Measurements from ENCODE around the gene GSG1.

DNA sequence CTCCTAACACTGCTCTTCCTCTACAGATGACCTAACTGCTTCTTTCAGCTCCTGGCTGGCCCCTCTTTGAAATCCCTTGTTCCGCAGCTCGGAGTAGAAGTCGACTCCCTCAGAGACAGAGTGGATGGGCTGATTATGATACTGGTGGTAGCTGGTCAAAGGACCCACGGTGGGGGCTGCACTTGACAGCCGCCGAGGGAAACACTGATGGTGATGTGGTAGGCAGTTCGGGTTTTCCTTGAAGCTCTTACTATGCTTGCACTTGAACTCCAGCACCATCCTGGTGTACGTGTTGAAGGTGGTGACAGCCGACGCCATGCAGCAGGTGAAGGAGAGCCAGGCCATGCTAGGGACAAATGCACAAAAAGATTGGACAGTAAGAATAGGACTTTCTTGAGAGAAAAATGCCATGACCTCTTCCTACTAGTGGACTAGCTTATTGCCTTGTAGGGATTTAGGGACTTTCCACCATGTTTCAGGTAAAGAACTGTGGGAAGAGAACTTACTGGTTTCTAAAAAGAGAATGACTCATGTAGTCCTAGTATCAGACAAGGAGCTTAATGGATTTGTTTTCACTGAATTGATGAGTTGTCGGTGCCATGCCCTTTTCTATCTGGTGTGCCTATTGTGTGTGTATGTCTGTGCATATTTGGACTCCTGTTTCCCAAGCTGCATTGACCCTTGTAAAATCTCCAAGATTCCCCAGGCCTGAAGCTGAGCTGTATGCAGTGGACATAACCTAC is 18.4 kb downstream of the GSG1 start:
- TF ChIP-seq, protein P1, sequence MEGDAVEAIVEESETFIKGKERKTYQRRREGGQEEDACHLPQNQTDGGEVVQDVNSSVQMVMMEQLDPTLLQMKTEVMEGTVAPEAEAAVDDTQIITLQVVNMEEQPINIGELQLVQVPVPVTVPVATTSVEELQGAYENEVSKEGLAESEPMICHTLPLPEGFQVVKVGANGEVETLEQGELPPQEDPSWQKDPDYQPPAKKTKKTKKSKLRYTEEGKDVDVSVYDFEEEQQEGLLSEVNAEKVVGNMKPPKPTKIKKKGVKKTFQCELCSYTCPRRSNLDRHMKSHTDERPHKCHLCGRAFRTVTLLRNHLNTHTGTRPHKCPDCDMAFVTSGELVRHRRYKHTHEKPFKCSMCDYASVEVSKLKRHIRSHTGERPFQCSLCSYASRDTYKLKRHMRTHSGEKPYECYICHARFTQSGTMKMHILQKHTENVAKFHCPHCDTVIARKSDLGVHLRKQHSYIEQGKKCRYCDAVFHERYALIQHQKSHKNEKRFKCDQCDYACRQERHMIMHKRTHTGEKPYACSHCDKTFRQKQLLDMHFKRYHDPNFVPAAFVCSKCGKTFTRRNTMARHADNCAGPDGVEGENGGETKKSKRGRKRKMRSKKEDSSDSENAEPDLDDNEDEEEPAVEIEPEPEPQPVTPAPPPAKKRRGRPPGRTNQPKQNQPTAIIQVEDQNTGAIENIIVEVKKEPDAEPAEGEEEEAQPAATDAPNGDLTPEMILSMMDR (IDR thresholded peaks at IDR 0.05) = no peak
- TF ChIP-seq ZFX (IDR thresholded peaks at IDR 0.05; ENCODE audit: borderline replicate concordance) = no peak

Data from 22Rv1 (cell line).